KBM-7 (cell line): ENCODE data around the gene NR5A2.

Experiments used
- DNase-seq: peaks from one replicate; pipeline ENCODE4 v3.0.0-alpha.2; 2015
- in situ Hi-C: fragments of 300-500 bp; cut with MboI; formaldehyde crosslinking; loops from 2 replicates; pipeline ENCODE4 v1.14.3; 2020; ENCODE audit warnings: low sequenced_read_pairs, low pct_unique_long_range_greater_than_20kb, mixed read lengths

The NR5A2 gene

GRCh38 chr1:200035397-200035955 is 8.0 kb downstream of the NR5A2 start:
- in situ Hi-C loops, result no loop called here
- no peak for DNase-seq

- in situ Hi-C loops, result no loop called here
These were observed 8.6 kb downstream of the NR5A2 start for GRCh38 chr1:200035956-200036618.

GRCh38 chr1:200036619-200037270 is 9.2 kb downstream of the NR5A2 start:
- in situ Hi-C loops, result no loop called here
- DNase-seq, result no peak

More at GRCh38 chr1:200035956-200036618, 8.6 kb downstream of the NR5A2 start:
- no peak for DNase-seq

- DNase-seq, result no peak
- in situ Hi-C loops, result no loop called here
These were observed 10.0 kb downstream of the NR5A2 start for GRCh38 chr1:200037501-200037900.

- in situ Hi-C loops, result no loop called here
- no peak for DNase-seq
These were observed 10.4 kb downstream of the NR5A2 start for GRCh38 chr1:200037904-200038303.

GRCh38 chr1:200038325-200038980 is 10.9 kb downstream of the NR5A2 start:
- in situ Hi-C loops, result no loop called here
- DNase-seq, result no peak

GRCh38 chr1:200038981-200039848 is 11.7 kb downstream of the NR5A2 start:
- DNase-seq, result peak; percentile 79
- in situ Hi-C loops, result no loop called here

- in situ Hi-C loops, result no loop called here
- DNase-seq, result no peak
These were observed 12.5 kb downstream of the NR5A2 start for GRCh38 chr1:200039849-200040474.

- DNase-seq, result no peak
- in situ Hi-C loops, result no loop called here
These were observed 13.1 kb downstream of the NR5A2 start for GRCh38 chr1:200040481-200041138.

GRCh38 chr1:200041337-200042118 is 14.0 kb downstream of the NR5A2 start:
- no peak for DNase-seq
- in situ Hi-C loops, result no loop called here

GRCh38 chr1:200042119-200042551 is 14.6 kb downstream of the NR5A2 start:
- no peak for DNase-seq
- in situ Hi-C loops, result no loop called here

- in situ Hi-C loops, result no loop called here
- DNase-seq, result peak; percentile 37
These were observed 15.2 kb downstream of the NR5A2 start for GRCh38 chr1:200042552-200043335.

GRCh38 chr1:200043336-200043668 is 15.8 kb downstream of the NR5A2 start:
- no peak for DNase-seq
- in situ Hi-C loops, result no loop called here

- no peak for DNase-seq
- in situ Hi-C loops, result no loop called here
These were observed 18.6 kb downstream of the NR5A2 start for GRCh38 chr1:200046115-200046514.

GRCh38 chr1:200048244-200048643 is 20.7 kb downstream of the NR5A2 start:
- in situ Hi-C loops, result no loop called here
- DNase-seq, result no peak

- in situ Hi-C loops, result no loop called here
- no peak for DNase-seq
These were observed 22.3 kb downstream of the NR5A2 start for GRCh38 chr1:200049810-200050209.

GRCh38 chr1:200051620-200052019 is 24.1 kb downstream of the NR5A2 start:
- DNase-seq, result no peak
- in situ Hi-C loops, result no loop called here
